HEK293T (cell line): ENCODE measurements around the gene TXLNB.

Source experiments
- CTCF ChIA-PET: fragments of 350-600 bp; formaldehyde crosslinking; extraction: SDS; loops from one replicate; lab custom pipeline; 2021; ENCODE audit warnings: antibody characterized with exemption, inconsistent platforms; lab: Yijun Ruan, JAX
- POLR2A ChIA-PET: fragments of 350-600 bp; formaldehyde crosslinking; extraction: SDS; loops from one replicate; lab custom pipeline; 2020; ENCODE audit warnings: antibody characterized with exemption, inconsistent platforms; lab: Yijun Ruan, JAX
- DNase-seq: peaks from one replicate; pipeline ENCODE4 v3.0.0; 2012; ENCODE audit warnings: mixed read lengths; ENCODE audit errors: extremely low spot score
- ARNT ChIP-seq: fragments of 450-650 bp; IDR thresholded peaks from 2 replicates; pipeline ENCODE4 v1.6.1; 2017; ENCODE audit warnings: mild to moderate bottlenecking
- BHLHE40 ChIP-seq: fragments of 450-650 bp; IDR thresholded peaks from 2 replicates; pipeline ENCODE4 v1.6.1; 2016; ENCODE audit warnings: mild to moderate bottlenecking, moderate library complexity, borderline replicate concordance
- CTBP1 ChIP-seq: fragments of 450-650 bp; IDR thresholded peaks from 2 replicates; pipeline ENCODE4 v1.6.1; 2016; ENCODE audit warnings: borderline replicate concordance
- ELF4 ChIP-seq: fragments of 450-650 bp; IDR thresholded peaks from 2 replicates; pipeline ENCODE4 v1.6.1; 2017; ENCODE audit warnings: antibody characterized with exemption
- FOXA1 ChIP-seq: fragments of 450-650 bp; IDR thresholded peaks from 2 replicates; pipeline ENCODE4 v1.6.1; 2016; ENCODE audit warnings: mild to moderate bottlenecking
- FOXK2 ChIP-seq: fragments of 450-650 bp; IDR thresholded peaks from 2 replicates; pipeline ENCODE4 v1.6.1; 2016; ENCODE audit warnings: mild to moderate bottlenecking
- FOXM1 ChIP-seq: fragments of 450-650 bp; IDR thresholded peaks from 2 replicates; pipeline ENCODE4 v1.6.1; 2017; ENCODE audit warnings: mild to moderate bottlenecking, borderline replicate concordance
- HDGF ChIP-seq: fragments of 450-650 bp; IDR thresholded peaks from 2 replicates; pipeline ENCODE4 v1.6.1; 2017; ENCODE audit warnings: antibody characterized with exemption, borderline replicate concordance
- L3MBTL2 ChIP-seq: fragments of 450-650 bp; conservative IDR thresholded peaks from 2 replicates; pipeline ENCODE4 v1.6.1; 2016; ENCODE audit warnings: mild to moderate bottlenecking
- LEF1 ChIP-seq: fragments of 450-650 bp; IDR thresholded peaks from 2 replicates; pipeline ENCODE4 v1.6.1; 2017; ENCODE audit warnings: mild to moderate bottlenecking, borderline replicate concordance
- NFRKB ChIP-seq: fragments of 450-650 bp; IDR thresholded peaks from 2 replicates; pipeline ENCODE4 v1.6.1; 2016; ENCODE audit warnings: mild to moderate bottlenecking, moderate library complexity
- SP1 ChIP-seq: fragments of 450-650 bp; IDR thresholded peaks from 2 replicates; pipeline ENCODE4 v1.6.1; 2017
- SUZ12 ChIP-seq: fragments of 450-650 bp; IDR thresholded peaks from 2 replicates; pipeline ENCODE4 v1.6.1; 2016; ENCODE audit warnings: mild to moderate bottlenecking
- TARDBP ChIP-seq: fragments of 450-650 bp; IDR thresholded peaks from 2 replicates; pipeline ENCODE4 v1.6.1; 2016
- ZNF384 ChIP-seq: fragments of 450-650 bp; IDR thresholded peaks from 2 replicates; pipeline ENCODE4 v1.6.1; 2016
- TF ChIP-seq, protein P1 (sequence below): fragments of 450-650 bp; IDR thresholded peaks from 2 replicates; pipeline ENCODE4 v1.6.1; 2016

The TXLNB gene

DNA sequence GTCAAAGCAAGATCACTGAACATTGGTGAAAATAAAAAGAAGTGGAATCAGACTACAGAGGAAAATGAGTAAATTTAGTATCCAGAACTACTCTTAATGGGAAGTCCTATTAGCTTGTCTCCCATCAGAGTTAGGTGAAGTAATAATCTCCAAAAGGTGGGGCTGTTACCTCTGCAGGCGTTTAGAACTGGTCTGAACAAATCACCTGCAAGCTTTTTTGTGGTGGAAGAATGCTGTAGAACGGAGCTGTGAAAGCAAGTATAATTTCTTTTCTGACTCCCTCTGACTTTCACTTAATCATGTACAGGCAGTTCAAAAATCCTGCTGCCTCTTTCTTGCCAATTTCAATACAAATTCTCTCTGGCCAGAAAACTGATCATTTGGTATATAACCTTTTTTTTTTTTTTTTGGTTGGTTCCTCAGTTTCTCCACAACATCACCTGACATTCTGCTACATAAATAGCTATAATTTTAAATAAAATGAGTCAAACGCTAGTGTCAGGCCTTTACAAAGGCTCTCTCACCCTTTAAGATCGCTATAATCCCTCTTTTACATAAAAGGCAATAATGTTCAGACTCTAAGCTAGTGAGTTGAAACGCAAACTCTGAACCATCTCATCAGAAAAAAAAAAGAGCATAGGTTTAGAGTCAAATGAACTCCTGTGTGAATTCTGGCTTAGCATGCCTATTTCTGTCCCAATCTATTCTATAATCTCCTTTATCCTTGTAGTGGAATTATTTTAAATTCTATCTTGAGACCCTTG is 43.8 kb upstream of the TXLNB start:
- POLR2A ChIA-PET, result interaction anchor here (0.6 kb wide), 1 partner anchor 12 kb away, joined by 3 read pairs; no protein-coding TSS in a partner anchor
- CTCF ChIA-PET, result interaction anchor here (0.6 to 0.7 kb wide), 3 partner anchors 12 to 309 kb away, joined by 4 to 9 read pairs (median 6); no protein-coding TSS in a partner anchor
- no peak for DNase-seq
- TF ChIP-seq FOXA1 (no peak), CTBP1 (no peak), FOXM1 (no peak), NFRKB (no peak), TARDBP (no peak), LEF1 (no peak), SP1 (no peak), HDGF (no peak), ELF4 (no peak), ZNF384 (no peak), BHLHE40 (no peak), SUZ12 (no peak), L3MBTL2 (no peak), ARNT (no peak), FOXK2 (no peak)
- TF ChIP-seq, protein P1, sequence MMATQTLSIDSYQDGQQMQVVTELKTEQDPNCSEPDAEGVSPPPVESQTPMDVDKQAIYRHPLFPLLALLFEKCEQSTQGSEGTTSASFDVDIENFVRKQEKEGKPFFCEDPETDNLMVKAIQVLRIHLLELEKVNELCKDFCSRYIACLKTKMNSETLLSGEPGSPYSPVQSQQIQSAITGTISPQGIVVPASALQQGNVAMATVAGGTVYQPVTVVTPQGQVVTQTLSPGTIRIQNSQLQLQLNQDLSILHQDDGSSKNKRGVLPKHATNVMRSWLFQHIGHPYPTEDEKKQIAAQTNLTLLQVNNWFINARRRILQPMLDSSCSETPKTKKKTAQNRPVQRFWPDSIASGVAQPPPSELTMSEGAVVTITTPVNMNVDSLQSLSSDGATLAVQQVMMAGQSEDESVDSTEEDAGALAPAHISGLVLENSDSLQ, result no peak

GRCh38 chr6:139334806-139335446 is 43.1 kb upstream of the TXLNB start:
- no peak for DNase-seq
- ChIA-PET CTCF (no interaction called here), POLR2A (no interaction called here)
- TF ChIP-seq ELF4 (no peak), HDGF (no peak), CTBP1 (no peak), SUZ12 (no peak), LEF1 (no peak), FOXM1 (no peak), TARDBP (no peak), SP1 (no peak), FOXK2 (no peak), ZNF384 (no peak), L3MBTL2 (no peak), NFRKB (no peak), ARNT (no peak), FOXA1 (no peak), BHLHE40 (no peak)
- TF ChIP-seq, protein P1, result no peak

GRCh38 chr6:139330826-139331500 is 39.2 kb upstream of the TXLNB start:
- CTCF ChIA-PET, result interaction anchor here (0.6 kb wide), 1 partner anchor 536 kb away, joined by 3 read pairs; no protein-coding TSS in a partner anchor
- POLR2A ChIA-PET, result interaction anchor here (0.6 kb wide), 1 partner anchor 343 kb away, joined by 3 read pairs; no protein-coding TSS in a partner anchor
- TF ChIP-seq FOXK2 (no peak), FOXM1 (no peak), LEF1 (no peak), SUZ12 (no peak), L3MBTL2 (no peak), ARNT (no peak), ZNF384 (no peak), BHLHE40 (no peak), HDGF (no peak), CTBP1 (no peak), NFRKB (no peak), TARDBP (no peak), ELF4 (no peak), SP1 (no peak)
- TF ChIP-seq, protein P1, result no peak
- no peak for DNase-seq

DNA sequence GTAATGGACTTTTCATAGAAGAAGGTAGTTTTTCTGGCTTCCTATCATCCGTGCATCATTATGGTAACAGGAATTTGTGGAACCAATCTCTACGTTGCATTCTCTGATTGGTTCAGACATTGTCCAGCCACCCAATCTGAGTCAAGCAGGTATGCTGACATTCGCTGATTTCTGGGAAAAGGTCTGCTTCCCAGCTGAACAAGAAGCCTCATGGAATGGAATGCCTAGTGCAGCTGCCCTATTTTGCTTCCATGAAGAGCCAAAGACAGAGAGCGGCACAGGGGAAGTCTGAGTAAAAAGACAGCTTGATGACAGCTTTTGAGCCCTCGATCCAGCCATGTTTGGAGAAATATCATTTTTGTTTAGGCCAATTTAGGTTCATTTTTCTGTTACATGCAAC is 38.5 kb upstream of the TXLNB start:
- CTCF ChIA-PET, result no interaction called here
- POLR2A ChIA-PET, result no interaction called here
- TF ChIP-seq CTBP1, result no peak
- no peak for TF ChIP-seq FOXK2
- TF ChIP-seq HDGF, result no peak
- no peak for TF ChIP-seq L3MBTL2
- TF ChIP-seq, protein P1, result no peak
- DNase-seq, result no peak

DNA sequence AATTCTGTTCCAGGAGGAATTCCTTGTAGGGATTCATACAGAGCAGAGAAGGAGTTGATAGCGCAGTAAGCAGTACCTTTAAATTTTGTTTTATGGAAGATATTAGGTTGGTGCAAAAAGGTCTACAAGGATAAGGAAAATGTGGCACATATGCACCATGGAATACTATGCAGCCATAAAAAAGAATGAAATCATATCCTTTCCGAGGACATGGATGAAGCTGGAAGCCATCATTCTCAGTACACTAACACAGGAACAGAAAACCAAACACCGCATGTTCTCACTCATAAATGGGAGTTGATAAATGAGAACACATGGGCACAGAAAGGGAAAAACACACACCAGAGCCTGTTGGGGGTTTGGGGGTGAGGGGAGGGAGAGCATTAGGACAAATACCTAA is 37.4 kb upstream of the TXLNB start:
- TF ChIP-seq L3MBTL2 (no peak), SP1 (no peak), SUZ12 (no peak), NFRKB (no peak), LEF1 (no peak), HDGF (no peak), FOXM1 (no peak), ELF4 (no peak), BHLHE40 (no peak), TARDBP (no peak), FOXK2 (no peak)
- ChIA-PET POLR2A (no interaction called here), CTCF (interaction anchor here (0.6 kb wide), 2 partner anchors 8 to 76 kb away, joined by 3 to 6 read pairs; no protein-coding TSS in a partner anchor)
- no peak for DNase-seq
